BE2C (cell line): ENCODE data around the gene KIFBP.
A peak's percentile ranks its signal among the peaks of the same experiment; 100 is the strongest.

Experiments
- DNase-seq: peaks from one replicate; pipeline ENCODE4 v3.0.0-alpha.2; 2020
- H3K27me3 ChIP-seq: fragments of 250-450 bp; sonication (Bioruptor Pico); 2 replicates; pipeline ENCODE4 v1.5.1; 2020; ENCODE audit warnings: mild to moderate bottlenecking
- H3K36me3 ChIP-seq: fragments of 250-450 bp; sonication (Bioruptor Pico); 2 replicates; pipeline ENCODE4 v1.5.1; 2020; ENCODE audit warnings: mild to moderate bottlenecking
- H3K4me1 ChIP-seq: fragments of 250-450 bp; sonication (Bioruptor Pico); 2 replicates; pipeline ENCODE4 v1.5.1; 2020
- H3K4me3 ChIP-seq: 2 replicates; pipeline ENCODE4 v1.5.1; 2011; ENCODE audit warnings: low read depth, low read length
- H3K9me3 ChIP-seq: fragments of 250-450 bp; sonication (Bioruptor Pico); 2 replicates; pipeline ENCODE4 v1.5.1; 2020
- CTCF ChIP-seq: IDR thresholded peaks from 2 replicates; pipeline ENCODE4 v1.5.1; 2012; ENCODE audit warnings: mild to moderate bottlenecking, low read depth, low read length

KIFBP gene

GRCh38 chr10:69061305-69062161, 72.9 kb downstream of the KIFBP start:
- H3K4me1 ChIP-seq, result no peaks in the 10 kb centered on the region
- H3K4me3 ChIP-seq, result peak overlapping the region; percentile 39

GRCh38 chr10:69062901-69063300, 74.3 kb downstream of the KIFBP start:
- Histone ChIP-seq H3K4me3 (no peak overlapping the region), H3K4me1 (no peaks in the 10 kb centered on the region), H3K36me3 (no peaks in the 10 kb centered on the region), H3K27me3 (no peaks in the 10 kb centered on the region), H3K9me3 (no peaks in the 10 kb centered on the region)
- TF ChIP-seq CTCF, result no peak
- no peak for DNase-seq

More at GRCh38 chr10:69061305-69062161, 72.9 kb downstream of the KIFBP start:
- Histone ChIP-seq H3K9me3 (no peaks in the 10 kb centered on the region), H3K36me3 (no peaks in the 10 kb centered on the region), H3K27me3 (no peaks in the 10 kb centered on the region)
- DNase-seq, result peak; percentile 11
- no peak for TF ChIP-seq CTCF

DNA sequence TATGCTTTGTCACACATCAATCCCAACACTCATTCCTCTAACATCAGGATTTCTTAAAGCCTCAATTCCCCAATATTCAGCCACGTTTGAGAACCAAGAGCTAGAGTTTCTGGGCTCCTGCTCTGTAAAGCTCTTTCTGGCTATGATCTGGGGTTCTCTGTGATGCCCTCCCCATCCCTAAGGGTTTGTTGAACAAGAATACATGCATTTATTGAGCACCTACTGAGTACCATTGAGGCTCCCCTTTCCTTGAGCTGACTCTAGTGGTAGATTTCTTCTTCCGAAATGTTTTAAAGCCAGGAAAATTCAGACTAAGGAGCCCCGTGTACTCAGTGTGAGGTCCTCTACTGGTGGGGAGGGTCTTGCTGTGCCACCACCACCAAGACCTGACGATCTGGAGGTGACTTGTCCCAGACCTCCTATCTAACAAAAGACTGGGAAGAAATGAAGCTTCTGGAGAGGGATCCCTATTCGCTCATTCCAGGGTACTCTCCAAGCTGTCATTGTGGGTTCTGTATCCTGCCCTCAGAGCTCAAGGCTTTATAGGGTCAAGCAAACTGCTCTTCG, 76.2 kb downstream of the KIFBP start:
- no peak overlapping the region for H3K4me3 ChIP-seq
- no peaks in the 10 kb centered on the region for H3K27me3 ChIP-seq
- no peaks in the 10 kb centered on the region for H3K9me3 ChIP-seq
- no peaks in the 10 kb centered on the region for H3K4me1 ChIP-seq
- no peak for DNase-seq
- no peak for TF ChIP-seq CTCF
- H3K36me3 ChIP-seq, result no peaks in the 10 kb centered on the region

GRCh38 chr10:69065406-69066361, 77.1 kb downstream of the KIFBP start:
- no peak for DNase-seq
- TF ChIP-seq CTCF, result no peak

More at GRCh38 chr10:69065406-69066361, 77.1 kb downstream of the KIFBP start:
- H3K4me3 ChIP-seq, result no peak overlapping the region
- H3K36me3 ChIP-seq, result no peaks in the 10 kb centered on the region
- no peaks in the 10 kb centered on the region for H3K27me3 ChIP-seq
- H3K4me1 ChIP-seq, result no peaks in the 10 kb centered on the region
- no peaks in the 10 kb centered on the region for H3K9me3 ChIP-seq
